ENCODE results near the gene NFIX. TPM values are rescaled to one million over a fixed set of nuclear protein-coding genes. Genes with fewer than 3 reads are reported as not detected.

The NFIX gene
- polyA plus RNA-seq, 3 donors = 0.25 to 3.7 (median 0.90) TPM

DNA sequence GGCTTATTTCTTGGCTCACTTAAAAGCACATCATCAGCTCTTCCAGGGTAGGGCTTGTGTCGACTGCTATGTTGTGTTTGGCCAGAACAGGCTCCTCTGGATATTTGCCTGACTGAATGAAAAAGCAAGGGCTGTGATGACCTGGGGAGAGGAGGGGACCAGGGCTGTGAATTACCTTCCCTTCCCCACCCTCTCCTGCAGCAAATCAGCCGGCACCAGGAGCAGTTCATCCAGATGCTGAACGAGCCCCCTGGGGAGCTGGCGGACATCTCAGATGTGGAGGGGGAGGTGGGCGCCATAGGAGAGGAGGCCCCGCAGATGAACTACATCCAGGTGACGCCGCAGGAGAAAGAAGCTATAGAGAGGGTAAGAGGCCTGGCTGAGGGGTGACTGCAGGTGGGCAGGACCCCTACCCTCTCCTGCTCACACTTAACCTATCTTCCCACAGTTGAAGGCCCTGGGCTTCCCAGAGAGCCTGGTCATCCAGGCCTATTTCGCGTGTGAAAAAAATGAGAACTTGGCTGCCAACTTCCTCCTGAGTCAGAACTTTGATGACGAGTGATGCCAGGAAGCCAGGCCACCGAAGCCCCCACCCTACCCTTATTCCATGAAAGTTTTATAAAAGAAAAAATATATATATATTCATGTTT is 42.7 kb upstream of the NFIX start:
- no peak overlapping the region for H3K4me3 ChIP-seq (replicated peaks in 1 of 3; ENCODE audit: low read depth in 2 of 3, low read length in 3 of 3)
- peaks cover 47 to 69% of the 10 kb centered on the region in 2 donors for H3K36me3 ChIP-seq (replicated peaks in 1 of 2; ENCODE audit: control insufficient read depth in 1 of 2, insufficient read depth in 2 of 2, low read length in 2 of 2)
- no peak overlapping the region for H3K4me3 Mint-ChIP-seq
- no peaks in the 10 kb centered on the region for H3K27me3 ChIP-seq (ENCODE audit: control insufficient read depth in 2 of 2, insufficient read depth in 2 of 2, low read length in 2 of 2)
- H3K79me2 ChIP-seq (ENCODE audit: insufficient read depth, low read length) = peaks cover 65% of the 10 kb centered on the region
- peak; percentile 84 to 94 (median 92) for DNase-seq
- TF ChIP-seq, protein P1, sequence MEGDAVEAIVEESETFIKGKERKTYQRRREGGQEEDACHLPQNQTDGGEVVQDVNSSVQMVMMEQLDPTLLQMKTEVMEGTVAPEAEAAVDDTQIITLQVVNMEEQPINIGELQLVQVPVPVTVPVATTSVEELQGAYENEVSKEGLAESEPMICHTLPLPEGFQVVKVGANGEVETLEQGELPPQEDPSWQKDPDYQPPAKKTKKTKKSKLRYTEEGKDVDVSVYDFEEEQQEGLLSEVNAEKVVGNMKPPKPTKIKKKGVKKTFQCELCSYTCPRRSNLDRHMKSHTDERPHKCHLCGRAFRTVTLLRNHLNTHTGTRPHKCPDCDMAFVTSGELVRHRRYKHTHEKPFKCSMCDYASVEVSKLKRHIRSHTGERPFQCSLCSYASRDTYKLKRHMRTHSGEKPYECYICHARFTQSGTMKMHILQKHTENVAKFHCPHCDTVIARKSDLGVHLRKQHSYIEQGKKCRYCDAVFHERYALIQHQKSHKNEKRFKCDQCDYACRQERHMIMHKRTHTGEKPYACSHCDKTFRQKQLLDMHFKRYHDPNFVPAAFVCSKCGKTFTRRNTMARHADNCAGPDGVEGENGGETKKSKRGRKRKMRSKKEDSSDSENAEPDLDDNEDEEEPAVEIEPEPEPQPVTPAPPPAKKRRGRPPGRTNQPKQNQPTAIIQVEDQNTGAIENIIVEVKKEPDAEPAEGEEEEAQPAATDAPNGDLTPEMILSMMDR (IDR thresholded peaks at IDR 0.05) = no peak
- no peak overlapping the region for H3K4me2 ChIP-seq (replicated peaks; ENCODE audit: extremely low read depth, low read length, poor library complexity, severe bottlenecking)
- H4K20me1 ChIP-seq (ENCODE audit: insufficient read depth, low read length) = no peaks in the 10 kb centered on the region
- no peaks in the 10 kb centered on the region for H3K9me3 ChIP-seq (replicated peaks in 1 of 2; ENCODE audit: control insufficient read depth in 1 of 2, insufficient read depth in 1 of 2, low read length in 2 of 2)
- H3K27ac Mint-ChIP-seq = peak overlapping the region; percentile 85 to 96 (median 90)
- intact Hi-C loops (cut with micrococcal nuclease) = no loop called here
- peaks cover 50 to 68% of the 10 kb centered on the region in 2 donors for H3K36me3 Mint-ChIP-seq
- H3K27ac ChIP-seq (ENCODE audit: low read depth in 1 of 2, low read length in 2 of 2) = peak overlapping the region; percentile 83 to 93
- H2AFZ ChIP-seq (ENCODE audit: insufficient read depth, low read depth, low read length, poor library complexity, severe bottlenecking) = no peak overlapping the region
- peaks cover 37 to 63% of the 10 kb centered on the region in 2 donors for H3K4me1 ChIP-seq (ENCODE audit: control insufficient read depth in 1 of 2, insufficient read depth in 2 of 2, low read length in 2 of 2)
- peaks cover 0 to 1% (median 0%) of the 10 kb centered on the region in 3 donors for H3K27me3 Mint-ChIP-seq (ENCODE audit: low read depth in 3 of 3)
- no peaks in the 10 kb centered on the region for H3K9me3 Mint-ChIP-seq
- peaks cover 57% of the 10 kb centered on the region for H3K4me1 Mint-ChIP-seq
- peak overlapping the region; percentile 66 for H3K9ac ChIP-seq (ENCODE audit: insufficient read depth, low read length, poor library complexity, severe bottlenecking)
- 88% methylated on average over 3 of the region's 12 CpGs for WGBS (ENCODE audit: insufficient coverage)

DNA sequence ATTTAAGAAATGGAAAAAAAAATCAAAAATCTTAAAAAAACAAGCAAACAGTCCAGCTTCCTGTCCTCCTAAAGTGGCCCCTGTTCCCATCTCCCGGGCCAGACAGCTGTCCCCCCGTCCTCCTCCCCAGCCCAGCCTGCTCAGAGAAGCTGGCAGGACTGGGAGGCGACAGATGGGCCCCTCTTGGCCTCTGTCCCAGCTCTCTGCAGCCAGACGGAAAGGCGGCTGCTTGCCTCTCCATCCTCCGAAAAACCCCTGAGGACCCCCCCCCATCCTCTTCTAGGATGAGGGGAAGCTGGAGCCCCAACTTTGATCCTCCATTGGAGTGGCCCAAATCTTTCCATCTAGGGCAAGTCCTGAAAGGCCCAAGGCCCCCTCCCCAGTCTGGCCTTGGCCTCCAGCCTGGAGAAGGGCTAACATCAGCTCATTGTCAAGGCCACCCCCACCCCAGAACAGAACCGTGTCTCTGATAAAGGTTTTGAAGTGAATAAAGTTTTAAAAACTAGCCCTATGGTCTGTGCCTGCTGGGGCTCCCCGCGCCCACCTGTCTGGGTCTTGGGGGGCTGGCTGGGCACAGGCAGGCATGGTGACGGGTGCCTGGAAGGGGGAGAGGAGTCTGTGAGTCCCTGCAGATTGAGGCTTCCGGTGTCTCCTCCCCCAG is 42.0 kb upstream of the NFIX start:
- 56% methylated on average over 6 of the region's 11 CpGs for WGBS (ENCODE audit: insufficient coverage)
- Histone ChIP-seq H3K4me3 (replicated peaks in 1 of 3; ENCODE audit: low read depth in 2 of 3, low read length in 3 of 3) (no peak overlapping the region), H4K20me1 (ENCODE audit: insufficient read depth, low read length) (no peaks in the 10 kb centered on the region), H3K9ac (ENCODE audit: insufficient read depth, low read length, poor library complexity, severe bottlenecking) (peak overlapping the region; percentile 66), H3K79me2 (ENCODE audit: insufficient read depth, low read length) (peaks cover 59% of the 10 kb centered on the region), H3K4me1 (ENCODE audit: control insufficient read depth in 1 of 2, insufficient read depth in 2 of 2, low read length in 2 of 2) (peaks cover 38 to 61% of the 10 kb centered on the region in 2 donors), H3K9me3 (replicated peaks in 1 of 2; ENCODE audit: control insufficient read depth in 1 of 2, insufficient read depth in 1 of 2, low read length in 2 of 2) (no peaks in the 10 kb centered on the region), H3K4me2 (replicated peaks; ENCODE audit: extremely low read depth, low read length, poor library complexity, severe bottlenecking) (peak overlapping the region; percentile 14), H3K36me3 (replicated peaks in 1 of 2; ENCODE audit: control insufficient read depth in 1 of 2, insufficient read depth in 2 of 2, low read length in 2 of 2) (peaks cover 40 to 62% of the 10 kb centered on the region in 2 donors), H3K27me3 (ENCODE audit: control insufficient read depth in 2 of 2, insufficient read depth in 2 of 2, low read length in 2 of 2) (no peaks in the 10 kb centered on the region), H2AFZ (ENCODE audit: insufficient read depth, low read depth, low read length, poor library complexity, severe bottlenecking) (no peak overlapping the region), H3K27ac (ENCODE audit: low read depth in 1 of 2, low read length in 2 of 2) (peak overlapping the region; percentile 83 to 93)
- Mint-ChIP-seq H3K36me3 (peaks cover 43 to 62% of the 10 kb centered on the region in 2 donors), H3K9me3 (no peaks in the 10 kb centered on the region), H3K27me3 (ENCODE audit: low read depth in 3 of 3) (peaks cover 0 to 1% (median 0%) of the 10 kb centered on the region in 3 donors), H3K27ac (peak overlapping the region; percentile 70 to 96 (median 90)), H3K4me3 (no peak overlapping the region), H3K4me1 (peaks cover 58% of the 10 kb centered on the region)
- intact Hi-C loops (cut with micrococcal nuclease) = no loop called here
- TF ChIP-seq, protein P1 (IDR thresholded peaks at IDR 0.05) = no peak
- peak in 2 of 3 donors; percentile 15 to 48 for DNase-seq
